HepG2 (cell line): ENCODE results near the gene PNPLA3. TPM values are rescaled to one million over a fixed set of nuclear protein-coding genes. Genes with fewer than 3 reads are reported as not detected.

Source experiments
- CBX2 ChIP-seq, 2 experiments: fragments of 200-600 bp in 1 of 2; sonication (generic); formaldehyde crosslinking in 1 of 2; IDR thresholded peaks; 2 replicates each; pipeline versions ENCODE4 v1.7.0 to v1.8.1; 2018 to 2022; ENCODE audit warnings: low read depth in 2 of 2, low read length in 1 of 2, mild to moderate bottlenecking in 1 of 2, missing genetic modification reagents in 1 of 2
- CEBPG ChIP-seq: IDR thresholded peaks from 2 replicates; pipeline ENCODE4 v1.6.1; 2016
- FOXJ3 ChIP-seq: sonication (generic); formaldehyde crosslinking; IDR thresholded peaks from 2 replicates; pipeline ENCODE4 v1.4.0; 2020; ENCODE audit warnings: missing genetic modification reagents, mild to moderate bottlenecking, borderline replicate concordance
- HMG20A ChIP-seq: IDR thresholded peaks from 2 replicates; pipeline ENCODE4 v1.6.1; 2016; ENCODE audit warnings: borderline replicate concordance
- HOXA7 ChIP-seq: sonication (generic); formaldehyde crosslinking; IDR thresholded peaks from 2 replicates; pipeline ENCODE4 v1.8.1; 2022; ENCODE audit warnings: mild to moderate bottlenecking, missing genetic modification reagents, moderate library complexity
- NBN ChIP-seq: fragments of 450-650 bp; conservative IDR thresholded peaks from 2 replicates; pipeline ENCODE4 v1.6.1; 2017
- NFAT5 ChIP-seq: sonication (generic); formaldehyde crosslinking; IDR thresholded peaks from 2 replicates; pipeline ENCODE4 v1.4.0; 2020; ENCODE audit warnings: missing genetic modification reagents
- NFYB ChIP-seq: sonication (generic); formaldehyde crosslinking; IDR thresholded peaks from 2 replicates; pipeline ENCODE4 v1.4.0; 2020; ENCODE audit warnings: missing genetic modification reagents
- ONECUT2 ChIP-seq: sonication (generic); formaldehyde crosslinking; IDR thresholded peaks from 2 replicates; pipeline ENCODE4 v1.4.0; 2020; ENCODE audit warnings: missing genetic modification reagents
- PHF8 ChIP-seq: sonication (generic); formaldehyde crosslinking; IDR thresholded peaks from 2 replicates; pipeline ENCODE4 v1.5.0; 2020; ENCODE audit warnings: missing genetic modification reagents
- RARG ChIP-seq: sonication (generic); formaldehyde crosslinking; IDR thresholded peaks from 2 replicates; pipeline ENCODE4 v1.4.0; 2020; ENCODE audit warnings: low read depth, mild to moderate bottlenecking, missing genetic modification reagents
- REL ChIP-seq: sonication (generic); formaldehyde crosslinking; conservative IDR thresholded peaks from 2 replicates; pipeline ENCODE4 v1.8.0; 2022; ENCODE audit warnings: mild to moderate bottlenecking, missing genetic modification reagents, moderate library complexity
- TEAD2 ChIP-seq: sonication (generic); formaldehyde crosslinking; IDR thresholded peaks from 2 replicates; pipeline ENCODE4 v1.9.0; 2021; ENCODE audit warnings: missing genetic modification reagents
- ZNF20 ChIP-seq: sonication (generic); formaldehyde crosslinking; IDR thresholded peaks from 2 replicates; pipeline ENCODE4 v1.4.0; 2020; ENCODE audit warnings: mild to moderate bottlenecking, moderate library complexity, missing genetic modification reagents
- ZNF30 ChIP-seq: sonication (generic); formaldehyde crosslinking; IDR thresholded peaks from 2 replicates; pipeline ENCODE4 v1.5.0; 2020; ENCODE audit warnings: mild to moderate bottlenecking, missing genetic modification reagents
- ZNF609 ChIP-seq: sonication (generic); formaldehyde crosslinking; IDR thresholded peaks from 2 replicates; pipeline ENCODE4 v1.4.0; 2020; ENCODE audit warnings: mild to moderate bottlenecking, missing genetic modification reagents, borderline replicate concordance
- ZNF703 ChIP-seq: sonication (generic); formaldehyde crosslinking; IDR thresholded peaks from 2 replicates; pipeline ENCODE4 v1.5.1; 2020; ENCODE audit warnings: missing genetic modification reagents, mild to moderate bottlenecking, moderate library complexity, borderline replicate concordance
- ZNF768 ChIP-seq: sonication (generic); formaldehyde crosslinking; IDR thresholded peaks from 2 replicates; pipeline ENCODE4 v1.4.0; 2020; ENCODE audit warnings: missing genetic modification reagents
- polyA plus RNA-seq, 8 experiments: library from polyadenylated mRNA; depleted of rRNA in 3 of 8; stranded (reverse) in 7 of 8; unstranded in 1 of 8; fragments of >200 nt; fragmentation: Illumina TruSeq in 4 of 8; extraction: Trizol in 4 of 8; gene quantifications; 2 replicates each; pipeline versions ENCODE4 v1.2.1 to v1.2.3, GENCODE V29; 2011 to 2016; ENCODE audit warnings: low read depth in 4 of 8, missing spikeins in 1 of 8, mixed read lengths in 1 of 8; ENCODE audit not compliant: insufficient read depth in 1 of 8
- total RNA-seq, 5 experiments: library from RNA; depleted of rRNA; stranded (reverse); fragments of >200 nt; fragmentation: Illumina TruSeq; extraction: Trizol; gene quantifications; 2 replicates each; pipeline ENCODE4 v1.2.3, GENCODE V29; 2016; ENCODE audit warnings: low read depth in 1 of 5

Gene PNPLA3
- total and polyA plus RNA-seq, 2 of the 13 experiments (the other 11 are each of a cell fraction or from before 2014, with no cell fraction given): 16.9 to 19.8 TPM

- TF ChIP-seq ZNF609 (CRISPR knock-in tag) (peak; percentile 41; the same call in 1 of the 2 replicates), NBN (no peak), CEBPG (CRISPR knock-in tag) (no peak), ZNF703 (CRISPR knock-in tag) (no peak; the same call in 1 of the 2 replicates), CBX2 (IDR thresholded peaks at IDR 0.05; ENCODE audit: low read depth, low read length) (no peak), CBX2 (CRISPR knock-in tag; IDR thresholded peaks at IDR 0.05; ENCODE audit: low read depth) (no peak), HMG20A (CRISPR knock-in tag) (no peak), PHF8 (CRISPR knock-in tag) (peak; percentile 81), TEAD2 (peak; percentile 58; the same call in 1 of the 2 replicates), ZNF30 (CRISPR knock-in tag) (no peak), ONECUT2 (CRISPR knock-in tag) (no peak), HOXA7 (CRISPR knock-in tag) (no peak), ZNF20 (no peak), RARG (no peak), NFAT5 (CRISPR knock-in tag) (0 out of 2 replicates have a peak, but pooled peaks have one; percentile 28), FOXJ3 (no peak), NFYB (CRISPR knock-in tag) (no peak), REL (no peak; the same call in 1 of the 2 replicates), ZNF768 (peak; percentile 62; the same call in 1 of the 2 replicates)
Observed at GRCh38 chr22:43923631-43924464, at the start of gene PNPLA3 (continued).
